ENCODE measurements around the gene RNPC3. TPM values are rescaled to one million over a fixed set of nuclear protein-coding genes. Genes with fewer than 3 reads are reported as not detected.

Gene RNPC3
- total and polyA plus RNA-seq, 9 of the 15 experiments (the other 6 are each of a cell fraction or from before 2014, with no cell fraction given), result 5.4 to 31.4 (median 17.1) TPM

DNA sequence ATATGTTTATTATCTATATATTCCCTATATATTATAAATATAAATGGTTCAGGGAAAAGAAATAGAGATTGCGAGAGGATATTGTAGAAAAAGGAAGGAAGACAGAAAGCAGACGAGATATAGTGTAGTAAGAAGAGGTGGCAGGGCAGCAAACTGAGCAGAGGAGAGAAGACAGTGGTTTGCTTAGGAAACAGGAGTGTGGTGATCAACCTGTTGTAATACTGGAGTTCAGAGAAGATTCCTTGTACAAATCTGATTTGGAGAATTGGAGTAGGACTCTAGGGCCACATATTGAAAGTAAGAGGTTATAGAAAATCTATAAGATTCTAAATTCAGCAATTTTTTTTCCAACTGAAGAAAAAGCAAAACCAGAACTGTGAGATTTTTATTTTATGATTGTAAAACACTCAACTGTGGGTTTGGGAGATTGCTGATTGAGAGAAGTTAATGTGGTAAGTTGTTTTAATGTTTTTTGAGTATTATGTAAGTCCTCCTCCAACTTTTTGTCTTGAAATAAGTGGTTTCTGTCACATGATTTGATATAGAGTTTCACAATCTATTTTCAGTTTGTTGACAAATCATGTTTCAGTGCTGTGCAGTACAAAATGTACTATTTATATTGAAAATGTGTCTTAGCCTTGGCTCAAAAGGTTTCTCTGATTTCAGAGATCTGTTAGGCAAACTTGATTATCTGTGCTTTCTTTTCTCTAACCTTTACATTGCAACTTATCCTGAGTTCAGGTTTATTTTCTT lies 36.3 kb downstream of the RNPC3 start:
- Histone ChIP-seq H4K20me1 (replicated peaks; ENCODE audit: control insufficient read depth, insufficient read depth, low read length) (no peaks in the 10 kb centered on the region), H3K36me3 (ENCODE audit: control insufficient read depth, insufficient read depth, low read length) (no peaks in the 10 kb centered on the region), H3K4me1 (replicated peaks in 1 of 2; ENCODE audit: control insufficient read depth in 2 of 2, insufficient read depth in 2 of 2, low read length in 2 of 2) (no peaks in the 10 kb centered on the region), H3K27ac (ENCODE audit: extremely low read depth, low read depth, low read length) (no peak overlapping the region), H3K9ac (ENCODE audit: insufficient read depth in 1 of 2, low read depth in 2 of 2, low read length in 2 of 2) (no peak overlapping the region), H3K9me1 (ENCODE audit: control insufficient read depth, insufficient read depth, low read length) (no peaks in the 10 kb centered on the region), H3K4me3 (no peak overlapping the region), H3K27me3 (ENCODE audit: control insufficient read depth in 2 of 2, insufficient read depth in 2 of 2, low read length in 2 of 2) (no peaks in the 10 kb centered on the region), H3K79me2 (ENCODE audit: control insufficient read depth, insufficient read depth, low read length) (no peaks in the 10 kb centered on the region), H3K9me3 (replicated peaks; ENCODE audit: control insufficient read depth, insufficient read depth, low read depth, low read length) (no peaks in the 10 kb centered on the region), H2AFZ (ENCODE audit: low read depth, low read length) (no peak overlapping the region), H3K4me2 (ENCODE audit: insufficient read depth, low read length) (no peak overlapping the region)
- no TSS peak for BruUV-seq (replicated peaks)
- DNase-seq (ENCODE audit: extremely low read depth in 1 of 4, low spot score in 3 of 4), result no peak
- in situ Hi-C loops (cut with MboI), result no loop called here
- intact Hi-C loops (cut with micrococcal nuclease), result no loop called here
- no peak for FAIRE-seq
- ChIA-PET POLR2A (no interaction called here), CTCF (ENCODE audit: low intra/inter-chr PET ratio) (no interaction called here)
- no peak for ATAC-seq
- WGBS (ENCODE audit: insufficient coverage, low coverage, missing lambda C conversion rate), result 0% methylated on average over 1 of the region's 2 CpGs
- no peak for TF ChIP-seq ZC3H4 (CRISPR knock-in tag; IDR thresholded peaks at IDR 0.05; ENCODE audit: borderline replicate concordance)
- TF ChIP-seq SUPT5H (IDR thresholded peaks at IDR 0.05), result no peak
- no peak for TF ChIP-seq KLF6 (CRISPR knock-in tag; IDR thresholded peaks at IDR 0.05; ENCODE audit: borderline replicate concordance)
- TF ChIP-seq LCOR (CRISPR knock-in tag; IDR thresholded peaks at IDR 0.05), result no peak
- TF ChIP-seq SNRNP70 (optimal IDR thresholded peaks at IDR 0.05; ENCODE audit: low read depth, low read length), result no peak
- TF ChIP-seq MIER1 (IDR thresholded peaks at IDR 0.05; ENCODE audit: low read depth), result no peak
- TF ChIP-seq, protein P1, sequence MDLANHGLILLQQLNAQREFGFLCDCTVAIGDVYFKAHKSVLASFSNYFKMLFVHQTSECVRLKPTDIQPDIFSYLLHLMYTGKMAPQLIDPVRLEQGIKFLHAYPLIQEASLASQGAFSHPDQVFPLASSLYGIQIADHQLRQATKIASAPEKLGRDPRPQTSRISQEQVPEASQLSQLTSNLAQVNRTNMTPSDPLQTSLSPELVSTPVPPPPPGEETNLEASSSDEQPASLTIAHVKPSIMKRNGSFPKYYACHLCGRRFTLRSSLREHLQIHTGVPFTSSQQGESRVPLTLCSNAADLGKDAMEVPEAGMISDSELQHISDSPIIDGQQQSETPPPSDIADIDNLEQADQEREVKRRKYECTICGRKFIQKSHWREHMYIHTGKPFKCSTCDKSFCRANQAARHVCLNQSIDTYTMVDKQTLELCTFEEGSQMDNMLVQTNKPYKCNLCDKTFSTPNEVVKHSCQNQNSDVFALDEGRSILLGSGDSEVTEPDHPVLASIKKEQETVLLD (IDR thresholded peaks at IDR 0.05), result no peak
- TF ChIP-seq ZNF347 (CRISPR knock-in tag; IDR thresholded peaks at IDR 0.05; ENCODE audit: low read depth), result no peak
- TF ChIP-seq NRF1 (conservative IDR thresholded peaks at IDR 0.05 in 1 of 2, IDR thresholded peaks at IDR 0.05 in 1 of 2), result no peak
- TF ChIP-seq ZSCAN32 (CRISPR knock-in tag; IDR thresholded peaks at IDR 0.05), result no peak
- TF ChIP-seq HCFC1 (IDR thresholded peaks at IDR 0.05; ENCODE audit: low read depth, low read length), result no peak
- TF ChIP-seq NONO (IDR thresholded peaks at IDR 0.05; ENCODE audit: low read depth in 2 of 2, low read length in 1 of 2), result no peak
- no peak for TF ChIP-seq ZFP1 (CRISPR knock-in tag; IDR thresholded peaks at IDR 0.05)
- no peak for TF ChIP-seq ZNF143 (CRISPR knock-in tag; IDR thresholded peaks at IDR 0.05)
- TF ChIP-seq FOXM1 (IDR thresholded peaks at IDR 0.05; ENCODE audit: low read depth), result no peak
- TF ChIP-seq FOXM1 (CRISPR knock-in tag; IDR thresholded peaks at IDR 0.05; ENCODE audit: low read depth), result no peak
